Measurements from ENCODE around the gene ESPN. TPM values are rescaled to one million over a fixed set of nuclear protein-coding genes. Genes with fewer than 3 reads are reported as not detected.

Gene ESPN
- total and polyA plus RNA-seq, 10 of the 15 experiments (the other 5 are each of a cell fraction or from before 2014, with no cell fraction given) = 0.18 to 0.71 (median 0.59) TPM; not detected in 7

DNA sequence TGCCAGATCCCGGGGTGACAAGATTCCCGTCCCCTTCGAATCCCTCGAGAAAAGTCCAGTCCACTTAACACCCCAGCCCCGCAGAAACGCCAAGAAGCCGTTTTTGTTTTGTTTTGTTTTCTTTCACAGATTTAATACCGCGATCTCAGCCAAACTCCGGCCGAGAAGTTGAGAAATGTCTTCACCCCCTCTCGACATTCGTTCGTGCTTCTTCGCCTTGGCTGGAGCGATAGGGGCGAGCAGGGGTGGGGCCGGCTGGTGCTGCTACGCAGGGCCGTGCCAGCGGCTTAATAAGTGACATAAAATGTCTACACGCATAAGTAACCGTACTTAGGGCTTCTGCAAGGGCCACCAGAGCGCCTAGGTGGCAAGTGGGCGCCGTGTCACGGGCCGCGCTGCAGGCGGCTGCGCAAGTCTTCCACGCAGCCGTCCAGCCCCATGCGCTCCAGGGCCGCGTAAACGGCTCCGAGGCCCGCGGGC is 36.5 kb downstream of the ESPN start:
- no TSS peak for BruUV-seq (replicated peaks)
- in situ Hi-C loops (cut with MboI) (no loop called here), intact Hi-C loops (cut with micrococcal nuclease; ENCODE audit: unreplicated experiment) (no loop called here)
- no peaks in the 10 kb centered on the region for H4K20me1 ChIP-seq (ENCODE audit: control insufficient read depth, insufficient read depth)
- FAIRE-seq (no peak), ATAC-seq (no peak), DNase-seq (ENCODE audit: low read depth, low spot score) (no peak)
- no peak overlapping the region for H3K4me3 ChIP-seq
- H3K27ac ChIP-seq (ENCODE audit: control insufficient read depth, insufficient read depth) = no peak overlapping the region
- no peaks in the 10 kb centered on the region for H3K79me2 ChIP-seq (ENCODE audit: control insufficient read depth, insufficient read depth, low read length)
- peaks cover 1 to 4% of the 10 kb centered on the region in 2 experiments; a peak in 2 of 4 replicates for H3K27me3 ChIP-seq (replicated peaks in 1 of 2; ENCODE audit: control insufficient read depth in 2 of 2, insufficient read depth in 2 of 2, low read length in 1 of 2)
- SMC1A ChIA-PET (ENCODE audit: uncharacterized antibody, unreplicated experiment) = no interaction called here
- H3K4me2 ChIP-seq (ENCODE audit: control insufficient read depth, insufficient read depth) = peak overlapping the region; percentile 22; the same call in 1 of the 2 replicates
- TF ChIP-seq SUPT20H (IDR thresholded peaks at IDR 0.05; ENCODE audit: borderline replicate concordance, control insufficient read depth, low read depth, low read length) (no peak), TAF1 (IDR thresholded peaks at IDR 0.05; ENCODE audit: borderline replicate concordance, low read depth, low read length) (no peak), SMAD5 (IDR thresholded peaks at IDR 0.05; ENCODE audit: low read depth) (no peak), POLR2A (IDR thresholded peaks at IDR 0.05; ENCODE audit: low read depth, low read length) (no peak)
- CTCF ChIA-PET = interaction anchor here (1.2 to 1.7 kb wide), 2 partner anchors 23 to 47 kb away, joined by 4 to 5 read pairs; no protein-coding TSS in a partner anchor
- H3K9ac ChIP-seq (ENCODE audit: control insufficient read depth, insufficient read depth, low read length) = no peak overlapping the region
- H3K4me1 ChIP-seq (ENCODE audit: control insufficient read depth, insufficient read depth, low read length) = no peaks in the 10 kb centered on the region; the same call in 1 of the 2 replicates
- no peaks in the 10 kb centered on the region for H3K36me3 ChIP-seq (ENCODE audit: control insufficient read depth in 2 of 2, insufficient read depth in 2 of 2, low read length in 1 of 2)
- H2AFZ ChIP-seq (ENCODE audit: control insufficient read depth, low read depth, low read length) = no peak overlapping the region
- RAD21 ChIA-PET (ENCODE audit: unreplicated experiment) = no interaction called here
- 81% methylated on average over 40 of the region's 40 CpGs for WGBS (ENCODE audit: insufficient coverage, insufficient replicate concordance, low lambda C conversion rate, missing lambda C conversion rate)
- H3K9me3 ChIP-seq (replicated peaks; ENCODE audit: control insufficient read depth, insufficient read depth, low read length) = no peaks in the 10 kb centered on the region
- POLR2A ChIA-PET = no interaction called here

DNA sequence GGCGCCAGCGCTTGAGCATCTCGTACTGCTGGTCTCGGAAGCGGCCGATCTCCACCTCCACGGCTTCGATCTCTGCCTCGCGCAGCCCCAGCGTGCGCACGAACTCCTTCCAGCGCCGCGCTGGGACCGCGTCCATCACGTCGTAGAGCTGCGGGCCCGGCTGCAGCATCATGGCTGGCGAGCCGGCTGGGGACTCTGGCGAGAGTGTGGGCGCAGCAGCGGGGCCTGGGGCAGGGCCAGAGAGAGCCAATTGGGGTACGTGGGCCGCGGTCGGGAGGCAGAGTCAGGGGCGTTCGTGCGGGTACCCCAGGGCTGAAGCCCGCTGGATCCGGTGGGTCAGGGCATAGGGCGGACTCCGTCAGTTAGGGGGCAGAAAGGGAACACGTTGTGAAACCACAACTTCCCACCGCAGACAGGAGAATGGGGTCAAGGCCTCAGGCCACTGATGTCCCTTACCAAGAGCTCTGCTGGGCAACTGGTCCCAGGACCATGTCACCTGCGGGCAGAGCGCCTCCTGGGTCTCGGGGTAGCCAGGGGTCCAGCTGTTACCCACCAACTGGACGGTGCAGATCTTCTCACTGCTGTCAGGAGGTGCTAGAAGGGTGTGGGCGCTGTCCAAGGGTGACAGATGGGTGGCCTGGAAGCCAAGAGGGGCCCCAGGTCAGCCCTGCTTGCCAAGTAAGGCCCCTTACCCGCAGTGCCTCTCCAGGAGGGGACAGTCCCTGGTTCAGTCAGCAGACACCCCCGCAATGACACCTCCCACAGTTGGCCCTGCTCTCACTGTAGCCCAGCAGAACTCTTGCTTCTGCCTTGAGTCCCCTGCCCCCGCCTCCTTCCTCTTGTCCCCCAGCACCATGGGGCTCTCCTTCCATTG is 37.2 kb downstream of the ESPN start:
- SMC1A ChIA-PET (ENCODE audit: uncharacterized antibody, unreplicated experiment) = no interaction called here
- Histone ChIP-seq H3K27ac (ENCODE audit: control insufficient read depth, insufficient read depth) (no peak overlapping the region), H3K4me3 (no peak overlapping the region)
- TF ChIP-seq KAT2A (conservative IDR thresholded peaks at IDR 0.05; ENCODE audit: control insufficient read depth, low read depth, low read length) (no peak), EZH2 (IDR thresholded peaks at IDR 0.05; ENCODE audit: borderline replicate concordance, control insufficient read depth, low read depth, low read length) (no peak), TCF3 (IDR thresholded peaks at IDR 0.05; ENCODE audit: borderline replicate concordance, insufficient read depth, low read depth, low read length) (no peak), CREB1 (IDR thresholded peaks at IDR 0.05; ENCODE audit: low read depth) (no peak), SUPT20H (IDR thresholded peaks at IDR 0.05; ENCODE audit: borderline replicate concordance, control insufficient read depth, low read depth, low read length) (no peak), PKNOX1 (IDR thresholded peaks at IDR 0.05) (no peak), CEBPB (IDR thresholded peaks at IDR 0.05; ENCODE audit: borderline replicate concordance in 1 of 2, low read depth in 2 of 2, low read length in 2 of 2) (no peak), ASH2L (IDR thresholded peaks at IDR 0.05; ENCODE audit: borderline replicate concordance, low read depth) (no peak), BRCA1 (IDR thresholded peaks at IDR 0.05; ENCODE audit: low read depth, low read length) (no peak)
- TF ChIP-seq, protein P1, sequence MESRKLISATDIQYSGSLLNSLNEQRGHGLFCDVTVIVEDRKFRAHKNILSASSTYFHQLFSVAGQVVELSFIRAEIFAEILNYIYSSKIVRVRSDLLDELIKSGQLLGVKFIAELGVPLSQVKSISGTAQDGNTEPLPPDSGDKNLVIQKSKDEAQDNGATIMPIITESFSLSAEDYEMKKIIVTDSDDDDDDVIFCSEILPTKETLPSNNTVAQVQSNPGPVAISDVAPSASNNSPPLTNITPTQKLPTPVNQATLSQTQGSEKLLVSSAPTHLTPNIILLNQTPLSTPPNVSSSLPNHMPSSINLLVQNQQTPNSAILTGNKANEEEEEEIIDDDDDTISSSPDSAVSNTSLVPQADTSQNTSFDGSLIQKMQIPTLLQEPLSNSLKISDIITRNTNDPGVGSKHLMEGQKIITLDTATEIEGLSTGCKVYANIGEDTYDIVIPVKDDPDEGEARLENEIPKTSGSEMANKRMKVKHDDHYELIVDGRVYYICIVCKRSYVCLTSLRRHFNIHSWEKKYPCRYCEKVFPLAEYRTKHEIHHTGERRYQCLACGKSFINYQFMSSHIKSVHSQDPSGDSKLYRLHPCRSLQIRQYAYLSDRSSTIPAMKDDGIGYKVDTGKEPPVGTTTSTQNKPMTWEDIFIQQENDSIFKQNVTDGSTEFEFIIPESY (IDR thresholded peaks at IDR 0.05) = no peak

More for the DNA sequence above, 37.2 kb downstream of the ESPN start:
- ATAC-seq (no peak), FAIRE-seq (no peak), DNase-seq (ENCODE audit: low read depth, low spot score) (no peak)
- Histone ChIP-seq H3K36me3 (ENCODE audit: control insufficient read depth in 2 of 2, insufficient read depth in 2 of 2, low read length in 1 of 2) (no peaks in the 10 kb centered on the region), H3K79me2 (ENCODE audit: control insufficient read depth, insufficient read depth, low read length) (no peaks in the 10 kb centered on the region), H3K4me1 (ENCODE audit: control insufficient read depth, insufficient read depth, low read length) (no peaks in the 10 kb centered on the region; the same call in 1 of the 2 replicates), H4K20me1 (ENCODE audit: control insufficient read depth, insufficient read depth) (no peaks in the 10 kb centered on the region), H3K9ac (ENCODE audit: control insufficient read depth, insufficient read depth, low read length) (no peak overlapping the region), H3K9me3 (replicated peaks; ENCODE audit: control insufficient read depth, insufficient read depth, low read length) (no peaks in the 10 kb centered on the region), H2AFZ (ENCODE audit: control insufficient read depth, low read depth, low read length) (no peak overlapping the region), H3K27me3 (replicated peaks in 1 of 2; ENCODE audit: control insufficient read depth in 2 of 2, insufficient read depth in 2 of 2, low read length in 1 of 2) (peaks cover 3 to 4% of the 10 kb centered on the region in 2 experiments; a peak in 3 of 4 replicates), H3K4me2 (ENCODE audit: control insufficient read depth, insufficient read depth) (no peak overlapping the region)
- intact Hi-C loops (cut with micrococcal nuclease; ENCODE audit: unreplicated experiment) = no loop called here
- CTCF ChIA-PET = interaction anchor here (1.7 kb wide), 1 partner anchor 23 kb away, joined by 4 read pairs; no protein-coding TSS in a partner anchor
- POLR2A ChIA-PET = no interaction called here
- BruUV-seq (replicated peaks) = no TSS peak
- WGBS (ENCODE audit: insufficient coverage, insufficient replicate concordance, low lambda C conversion rate, missing lambda C conversion rate) = 84% methylated on average over 41 of the region's 48 CpGs
- in situ Hi-C loops (cut with MboI) = no loop called here
- RAD21 ChIA-PET (ENCODE audit: unreplicated experiment) = interaction anchor here (2.0 kb wide), 1 partner anchor 23 kb away, joined by 4 read pairs; no protein-coding TSS in a partner anchor

All from GM12878 (cell line).